Inferior parietal cortex (tissue), 1 donor: ENCODE results near the gene MED22.

Experiments used
- DNase-seq: peaks from one replicate; pipeline ENCODE4 v3.0.0-alpha.2; 2016; ENCODE audit errors: extremely low spot score

MED22 gene

GRCh38 chr9:133375724-133376654, 28.1 kb upstream of the MED22 start, which contains the start of the genes STKLD1 and SURF4:
Gene STKLD1 (plus strand): TSS chr9:133376366. CDS start chr9:133376474, 108 bp downstream.
Gene SURF4 (minus strand): TSS chr9:133376060. CDS start chr9:133375969, 91 bp downstream.
- DNase-seq = peak; percentile 90

GRCh38 chr9:133375116-133375723, 27.3 kb upstream of the MED22 start:
- DNase-seq = no peak

- DNase-seq = no peak
Measured at GRCh38 chr9:133374612-133375115, 26.7 kb upstream of the MED22 start.

- no peak for DNase-seq
Measured at GRCh38 chr9:133372144-133372543, 24.2 kb upstream of the MED22 start.

GRCh38 chr9:133371261-133371711, 23.4 kb upstream of the MED22 start:
- no peak for DNase-seq

- DNase-seq = no peak
Measured at GRCh38 chr9:133370685-133371084, 22.8 kb upstream of the MED22 start.

- no peak for DNase-seq
Measured at GRCh38 chr9:133369933-133370332, 22.0 kb upstream of the MED22 start.

- DNase-seq = no peak
Measured at GRCh38 chr9:133369422-133369821, 21.5 kb upstream of the MED22 start.

GRCh38 chr9:133368249-133368881, 20.4 kb upstream of the MED22 start:
- DNase-seq = no peak

- no peak for DNase-seq
Measured at GRCh38 chr9:133367778-133368177, 19.8 kb upstream of the MED22 start.

- no peak for DNase-seq
Measured at GRCh38 chr9:133367221-133367620, 19.3 kb upstream of the MED22 start.

GRCh38 chr9:133366435-133366834, 18.5 kb upstream of the MED22 start:
- no peak for DNase-seq

GRCh38 chr9:133362359-133363044, 14.6 kb upstream of the MED22 start:
- DNase-seq = no peak

- no peak for DNase-seq
Measured at GRCh38 chr9:133361507-133362092, 13.7 kb upstream of the MED22 start.

GRCh38 chr9:133360400-133361393, 12.8 kb upstream of the MED22 start:
- DNase-seq = no peak

GRCh38 chr9:133359399-133360175, 11.7 kb upstream of the MED22 start:
- DNase-seq = no peak

- no peak for DNase-seq
Measured at GRCh38 chr9:133357656-133358055, 9.7 kb upstream of the MED22 start.

GRCh38 chr9:133356391-133357091, 8.6 kb upstream of the MED22 start, which contains the start of the genes SURF1 and SURF2:
Gene SURF1 (minus strand): TSS chr9:133356487. CDS start chr9:133356453, 34 bp downstream.
Gene SURF2 (plus strand): TSS chr9:133356550. CDS start chr9:133356593, 43 bp downstream.
- peak; percentile 78 for DNase-seq
